ENCODE data around the gene USP36.

DNA sequence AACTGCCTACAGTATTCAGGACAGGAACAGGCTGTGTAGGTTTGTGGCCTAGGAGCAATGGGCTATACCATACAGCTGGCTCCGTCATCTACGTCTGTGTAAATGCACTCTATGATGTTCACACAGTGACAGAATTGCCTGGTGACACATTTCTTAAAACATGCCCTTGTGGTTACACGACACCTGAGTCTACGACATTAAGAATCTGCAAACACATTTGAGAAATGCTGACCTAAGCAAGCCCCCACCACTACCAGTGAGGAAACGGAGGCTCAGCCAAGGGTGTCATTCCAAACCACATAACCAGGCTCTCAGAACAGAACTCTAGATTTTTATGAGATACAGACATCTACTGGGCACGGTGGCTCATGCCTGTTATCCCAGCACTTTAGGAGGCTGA lies 23.5 kb downstream of the USP36 start:
- TF ChIP-seq EZH2 (IDR thresholded peaks at IDR 0.05) (no peak), POLR2AphosphoS5 (IDR thresholded peaks at IDR 0.05; ENCODE audit: borderline replicate concordance, low read depth, low read length) (no peak)
